Spleen (tissue), 7 donors: ENCODE data around the gene TCERG1.

Source experiments
- POLR2AphosphoS5 ChIP-seq, 3 donors: sonication (generic); formaldehyde crosslinking; IDR thresholded peaks; one replicate each; pipeline ENCODE4 v1.5.1; 2017; ENCODE audit warnings: antibody characterized with exemption in 3 of 3
- TF ChIP-seq, protein P1 (sequence below), 11 experiments: fragments of 200-600 bp in 7 of 11; fragments of 450-650 bp in 4 of 11; sonication (generic) in 4 of 11; IDR thresholded peaks in 8 of 11; conservative IDR thresholded peaks in 3 of 11; 1 replicate in 7 of 11; 2 replicates in 4 of 11; pipeline versions ENCODE4 v1.4.0 to v1.8.0; 2016 to 2021; ENCODE audit warnings: antibody characterized with exemption in 11 of 11, inconsistent platforms in 4 of 11, mild to moderate bottlenecking in 1 of 11
- donor health status: DM: no; HTN: no; CAD: no; lungs with moderate emphysema.
- donor health status: DM: no; HTN: no; CAD: no.
- donor health status: DM: no; HTN: no; CAD: no.

DNA sequence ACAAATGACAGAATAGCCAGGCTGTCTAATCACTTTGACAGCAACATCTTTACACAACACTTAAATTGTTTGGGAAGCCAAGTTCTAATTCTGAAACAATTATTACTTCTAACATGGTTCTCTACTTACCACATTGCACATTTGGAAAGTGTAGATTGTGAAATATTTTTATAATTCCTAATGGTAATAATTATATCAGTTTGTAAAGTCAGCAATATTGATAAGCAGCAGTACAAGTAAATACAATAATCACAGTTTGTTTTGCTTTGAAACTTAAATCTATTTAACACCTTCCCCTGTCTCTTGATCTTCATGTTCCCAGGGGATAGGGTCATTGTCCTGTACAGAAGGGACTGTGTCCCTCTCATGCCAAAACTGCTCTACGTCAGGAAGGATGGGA is 67.4 kb downstream of the TCERG1 start:
- TF ChIP-seq, protein P1, sequence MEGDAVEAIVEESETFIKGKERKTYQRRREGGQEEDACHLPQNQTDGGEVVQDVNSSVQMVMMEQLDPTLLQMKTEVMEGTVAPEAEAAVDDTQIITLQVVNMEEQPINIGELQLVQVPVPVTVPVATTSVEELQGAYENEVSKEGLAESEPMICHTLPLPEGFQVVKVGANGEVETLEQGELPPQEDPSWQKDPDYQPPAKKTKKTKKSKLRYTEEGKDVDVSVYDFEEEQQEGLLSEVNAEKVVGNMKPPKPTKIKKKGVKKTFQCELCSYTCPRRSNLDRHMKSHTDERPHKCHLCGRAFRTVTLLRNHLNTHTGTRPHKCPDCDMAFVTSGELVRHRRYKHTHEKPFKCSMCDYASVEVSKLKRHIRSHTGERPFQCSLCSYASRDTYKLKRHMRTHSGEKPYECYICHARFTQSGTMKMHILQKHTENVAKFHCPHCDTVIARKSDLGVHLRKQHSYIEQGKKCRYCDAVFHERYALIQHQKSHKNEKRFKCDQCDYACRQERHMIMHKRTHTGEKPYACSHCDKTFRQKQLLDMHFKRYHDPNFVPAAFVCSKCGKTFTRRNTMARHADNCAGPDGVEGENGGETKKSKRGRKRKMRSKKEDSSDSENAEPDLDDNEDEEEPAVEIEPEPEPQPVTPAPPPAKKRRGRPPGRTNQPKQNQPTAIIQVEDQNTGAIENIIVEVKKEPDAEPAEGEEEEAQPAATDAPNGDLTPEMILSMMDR (IDR thresholded peaks at IDR 0.05 in 8 of 11, conservative IDR thresholded peaks at IDR 0.05 in 3 of 11), result no peak
- no peak for TF ChIP-seq POLR2AphosphoS5 (IDR thresholded peaks at IDR 0.05)
